Embryonic facial prominence (tissue), 1 donor: ENCODE data around the gene TFEB.
"Not testable (repeated sequence)": the region's sequence is repeated elsewhere in the genome, so short reads cannot be mapped to it uniquely, and the experiment has no call there.

Source experiments
- DNase-seq: peaks from one replicate; pipeline ENCODE4 v3.0.0-alpha.2; 2016; ENCODE audit errors: extremely low spot score

TFEB gene

DNA sequence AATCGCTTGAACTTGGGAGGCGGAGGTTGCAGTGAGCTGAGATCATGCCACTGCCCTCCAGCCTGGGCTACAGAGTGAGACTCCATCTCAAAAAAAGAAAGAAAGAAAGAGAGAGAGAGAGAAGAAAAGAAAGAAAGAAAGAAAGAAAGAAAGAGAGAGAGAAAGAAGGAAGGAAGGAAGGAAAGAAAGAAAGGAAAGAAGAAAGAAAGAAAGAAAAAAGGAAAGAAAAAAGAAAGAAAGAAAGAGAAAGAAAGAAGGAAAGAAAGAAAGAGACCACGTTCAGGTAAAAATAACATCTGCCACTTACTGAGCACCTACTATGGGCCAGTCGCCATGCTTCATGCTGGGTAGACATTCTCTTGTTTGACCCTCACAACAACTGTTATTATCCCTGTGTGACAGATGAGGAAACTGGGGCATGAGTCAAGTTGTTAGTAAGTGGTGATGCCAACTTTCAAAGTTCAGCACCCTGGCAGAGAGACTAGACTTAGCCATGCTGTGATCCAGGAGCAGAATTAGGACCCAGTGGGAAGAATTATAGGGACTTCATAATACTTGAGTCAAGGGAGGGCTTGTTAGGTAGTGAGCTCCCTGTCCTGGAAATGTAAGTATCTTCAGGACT, 30.7 kb upstream of the TFEB start:
- DNase-seq: not testable (repeated sequence)

DNA sequence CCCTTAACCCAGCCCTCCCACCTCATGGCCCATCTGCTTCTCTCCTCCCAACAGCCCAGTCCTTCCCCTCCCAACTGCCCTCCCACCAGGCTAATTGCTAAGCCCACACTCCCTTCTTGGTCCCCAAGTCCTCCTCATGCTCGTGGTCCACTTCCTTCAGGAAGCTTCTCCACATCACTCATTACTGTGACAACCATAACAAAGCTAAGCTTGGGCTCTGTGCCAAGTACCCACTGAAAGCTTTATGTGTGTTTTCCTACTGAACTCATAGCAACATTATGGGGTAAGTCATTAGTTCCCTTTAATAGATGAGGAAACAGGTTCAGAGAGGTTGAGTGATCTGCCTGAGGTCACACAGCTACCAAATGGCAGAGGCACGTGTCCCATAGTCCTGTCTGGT, 28.1 kb upstream of the TFEB start:
- no peak for DNase-seq

DNA sequence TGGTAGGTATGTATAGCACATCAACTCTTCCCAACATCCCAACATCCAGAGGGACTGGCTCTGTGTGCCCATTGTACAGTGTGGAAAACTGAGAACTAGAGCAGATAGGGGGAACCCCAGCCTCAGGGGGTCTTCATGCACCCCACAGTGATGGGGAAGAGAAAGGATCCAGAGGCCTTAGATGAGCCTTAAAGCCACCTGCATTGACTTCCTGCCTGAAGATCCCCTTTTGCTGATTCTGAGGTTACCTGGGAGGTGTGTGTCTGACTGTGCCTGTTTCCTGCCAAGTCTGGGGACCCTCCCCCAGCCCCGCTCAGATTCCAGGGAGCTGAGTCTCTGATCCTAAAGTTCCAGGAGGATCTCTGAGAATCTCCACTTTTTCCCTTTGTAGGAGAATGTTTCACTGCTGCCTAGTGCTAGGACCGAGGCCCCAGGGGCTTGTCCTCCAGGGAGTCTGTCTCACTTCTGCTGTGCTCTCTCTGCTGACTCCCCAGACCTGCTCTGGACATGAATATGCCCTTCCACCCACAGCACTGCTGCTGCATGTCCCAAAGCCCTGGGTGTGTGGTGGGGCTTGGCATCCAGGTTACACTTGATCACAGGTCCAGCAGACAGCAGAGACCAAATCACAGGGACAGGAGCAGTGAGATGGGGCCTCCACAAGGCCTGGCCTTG, 24.6 kb upstream of the TFEB start:
- DNase-seq: no peak

DNA sequence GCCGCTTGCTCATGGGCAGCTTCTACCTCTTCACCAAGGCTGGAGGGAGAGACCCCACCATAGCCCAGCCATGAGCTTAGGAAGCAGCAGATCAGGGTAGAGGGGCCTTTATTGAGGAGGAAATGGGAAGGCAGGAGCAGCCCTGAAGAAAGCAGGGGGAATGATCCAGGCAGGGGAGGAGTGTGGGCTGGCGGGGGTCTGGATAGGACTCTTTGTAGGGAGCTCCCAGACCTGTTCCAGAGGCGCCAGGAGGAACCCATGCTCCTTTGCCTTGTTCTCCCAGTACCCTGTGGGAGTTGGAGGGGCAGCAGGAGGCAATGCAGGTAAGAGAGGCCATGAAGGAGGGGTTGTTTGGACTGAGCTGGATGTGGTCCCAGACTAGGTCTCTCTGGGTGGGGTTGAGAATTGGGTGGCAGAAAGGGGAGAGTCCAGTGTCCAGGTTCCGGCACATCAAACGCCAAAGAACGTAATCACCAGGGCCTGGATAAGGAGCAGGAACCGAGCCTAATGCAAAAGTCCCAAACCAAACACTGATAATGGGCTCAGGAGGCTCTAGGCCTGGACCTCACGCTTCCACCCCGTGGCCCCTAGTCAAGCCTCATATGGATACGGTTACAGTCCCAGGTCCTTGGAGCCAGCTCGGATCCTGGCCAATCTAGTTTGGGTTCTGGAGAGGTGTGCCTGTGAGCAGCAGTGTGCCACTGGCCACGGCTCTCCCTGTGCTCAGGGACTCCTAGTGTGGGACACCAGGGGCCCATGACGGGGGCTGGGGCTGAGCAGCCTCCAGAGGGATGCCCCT, 23.9 kb upstream of the TFEB start:
- no peak for DNase-seq

DNA sequence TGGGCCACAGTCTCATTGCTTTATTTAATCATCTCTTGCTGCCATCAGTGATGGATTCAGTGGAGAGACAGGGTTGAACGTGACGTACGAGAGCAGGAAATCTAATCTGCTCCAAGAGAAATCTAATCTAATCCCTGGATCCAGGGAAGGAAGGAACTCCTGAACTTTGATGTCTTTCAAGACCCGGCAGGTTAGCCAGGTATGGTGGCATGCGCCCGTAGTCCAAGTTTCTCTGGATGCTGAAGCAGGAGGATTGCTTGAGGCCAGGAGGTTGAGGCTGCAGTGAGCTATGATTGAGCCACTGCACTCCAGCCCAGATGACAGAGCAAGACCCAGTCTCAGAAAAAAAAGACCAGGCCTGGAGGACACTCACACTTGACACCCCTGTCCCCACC, 23.2 kb upstream of the TFEB start:
- no peak for DNase-seq

DNA sequence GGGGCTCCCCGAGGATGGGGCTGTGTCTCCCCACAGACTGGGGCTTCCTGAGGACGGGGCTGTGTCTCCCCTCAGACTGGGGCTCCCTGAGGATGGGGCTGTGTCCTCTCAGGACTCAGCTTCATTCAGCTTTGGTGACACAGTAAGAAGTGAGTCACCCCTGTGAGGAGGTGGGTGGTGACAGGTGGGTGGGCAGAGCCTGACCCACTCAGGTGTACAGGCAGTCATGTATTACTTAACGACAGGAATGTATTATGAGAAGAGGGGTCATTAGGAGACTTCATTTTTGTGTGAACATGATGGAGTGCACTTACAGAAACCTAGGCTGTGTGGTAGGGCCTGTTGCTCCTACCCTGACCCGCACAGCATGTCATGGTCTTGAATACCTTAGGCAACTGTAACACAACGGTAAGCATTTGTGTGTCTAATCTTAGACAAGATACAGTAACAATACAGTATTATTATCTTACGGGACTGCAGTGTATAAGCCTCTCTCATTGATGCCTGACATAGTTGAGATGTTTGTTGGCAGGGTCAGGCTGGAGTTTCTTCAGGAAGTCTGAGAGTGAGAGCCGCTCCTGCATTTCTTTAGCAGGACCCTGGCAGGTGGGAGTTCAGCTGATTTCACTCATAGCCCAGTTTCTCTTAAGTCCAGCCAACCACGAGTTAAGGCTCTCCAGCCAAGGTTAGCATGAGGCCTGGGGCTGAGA, 22.7 kb upstream of the TFEB start:
- no peak for DNase-seq

DNA sequence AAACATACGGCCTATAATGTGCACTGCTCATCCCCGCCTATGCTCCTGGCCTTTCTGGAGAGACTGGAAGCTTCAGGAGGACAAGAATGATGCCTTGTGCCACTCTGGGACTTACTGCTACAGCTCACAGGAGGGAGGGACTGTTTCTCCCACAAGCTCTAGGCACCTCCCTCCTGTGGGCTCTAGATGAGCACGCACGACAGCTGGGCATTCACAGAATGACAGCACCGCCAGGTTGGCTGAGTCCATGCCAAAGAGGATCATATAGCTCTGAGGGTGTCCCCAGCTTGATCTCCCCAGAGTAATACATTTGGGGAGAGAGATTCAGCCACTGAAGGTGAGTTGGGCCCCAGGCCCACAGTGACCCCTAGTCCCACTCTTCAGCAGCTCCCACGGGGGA, 21.9 kb upstream of the TFEB start:
- DNase-seq: no peak

DNA sequence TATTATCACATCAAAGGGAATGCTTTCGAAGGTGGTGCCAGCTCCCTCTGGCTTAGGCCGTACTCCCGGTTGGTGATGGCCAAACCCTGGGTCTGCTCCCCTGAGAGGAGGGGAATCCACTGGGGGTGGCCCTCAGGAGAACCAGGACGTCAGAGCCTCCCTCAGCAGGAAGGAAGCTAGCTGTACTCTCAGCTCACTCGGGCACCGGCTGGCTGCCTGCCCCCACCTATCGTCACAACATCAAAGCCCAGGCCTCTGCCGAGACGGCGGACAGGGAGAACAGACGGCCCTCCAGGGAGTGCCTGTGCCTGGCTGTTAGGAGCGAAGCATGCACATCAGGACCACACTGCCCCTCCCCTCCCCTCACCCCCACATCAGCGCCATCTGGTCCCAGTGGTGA, 20.9 kb upstream of the TFEB start:
- DNase-seq: no peak

DNA sequence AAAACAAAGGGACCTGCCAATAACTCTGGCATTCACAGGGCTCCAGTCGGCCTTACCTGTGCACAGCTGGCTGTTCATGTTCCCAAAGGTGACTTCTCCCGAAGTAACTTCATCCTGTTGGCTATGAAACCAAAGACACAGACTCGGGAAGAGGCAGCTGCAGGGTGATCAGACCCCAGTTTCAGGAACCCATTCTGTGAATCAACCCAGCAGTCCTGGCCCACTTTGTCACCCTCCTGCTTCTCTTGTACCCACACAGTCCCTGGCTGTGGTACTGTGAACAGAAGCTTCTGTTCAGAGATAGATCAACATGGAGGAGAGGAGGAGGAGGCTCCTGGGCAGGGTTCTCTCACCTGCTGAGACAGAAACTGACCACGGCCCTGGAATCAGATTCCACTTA, 20.5 kb upstream of the TFEB start:
- DNase-seq: no peak

DNA sequence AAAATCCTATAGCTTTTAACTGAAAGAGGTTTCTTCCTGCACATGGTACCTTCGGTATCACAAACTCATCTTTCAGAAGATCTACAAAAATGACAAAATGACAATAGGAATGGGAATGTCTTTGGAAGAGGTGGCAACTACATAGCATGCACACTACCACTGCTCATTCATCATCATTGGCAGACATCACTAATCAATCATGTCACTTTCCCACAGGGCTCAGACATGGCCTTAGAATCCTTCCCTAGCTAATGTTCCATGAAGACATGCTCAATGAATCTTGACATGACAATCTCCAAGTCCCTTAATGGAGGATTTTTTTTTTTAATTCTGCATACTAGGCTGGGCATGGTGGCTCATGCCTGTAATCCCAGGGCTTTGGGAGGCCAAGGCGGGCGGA, 15.0 kb upstream of the TFEB start:
- DNase-seq: no peak

DNA sequence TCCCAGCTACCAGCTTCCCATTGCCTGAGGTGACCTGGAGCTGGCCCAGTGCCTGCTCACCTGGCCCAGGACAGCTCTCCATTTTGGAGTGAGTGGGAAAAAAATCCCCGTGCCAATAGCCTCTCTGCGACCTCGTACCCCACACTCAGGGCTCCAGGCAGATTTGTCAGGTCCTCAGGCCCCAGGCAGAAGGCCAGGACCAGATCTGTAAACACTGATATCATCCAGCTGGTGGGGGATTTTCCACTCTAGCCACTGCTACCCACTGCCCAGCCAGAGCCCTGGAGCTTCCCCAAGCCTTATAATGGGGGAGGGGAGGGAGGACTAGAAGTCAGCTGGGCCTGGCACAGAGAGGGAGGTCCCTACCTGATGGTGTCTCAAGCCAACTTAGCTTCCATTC, 13.1 kb upstream of the TFEB start:
- DNase-seq: no peak

DNA sequence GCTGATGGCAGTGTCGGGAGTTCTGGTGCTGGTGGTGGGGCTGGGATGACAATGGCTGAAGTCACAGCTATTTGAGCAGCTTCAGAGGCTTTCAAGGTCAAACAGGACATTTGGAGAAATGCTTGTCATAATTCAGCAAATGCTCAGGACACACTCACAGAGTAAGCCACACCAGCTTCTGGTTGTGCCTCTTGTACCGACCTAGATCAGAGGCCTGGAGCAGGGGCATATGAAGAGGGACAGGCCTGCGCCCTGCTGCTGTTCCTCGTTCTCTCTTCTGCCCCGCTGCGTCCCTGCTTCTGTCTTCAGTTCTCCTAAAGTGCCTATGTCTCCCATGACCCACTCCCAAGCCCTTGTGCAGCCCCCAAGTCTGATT, 12.7 kb upstream of the TFEB start:
- no peak for DNase-seq

DNA sequence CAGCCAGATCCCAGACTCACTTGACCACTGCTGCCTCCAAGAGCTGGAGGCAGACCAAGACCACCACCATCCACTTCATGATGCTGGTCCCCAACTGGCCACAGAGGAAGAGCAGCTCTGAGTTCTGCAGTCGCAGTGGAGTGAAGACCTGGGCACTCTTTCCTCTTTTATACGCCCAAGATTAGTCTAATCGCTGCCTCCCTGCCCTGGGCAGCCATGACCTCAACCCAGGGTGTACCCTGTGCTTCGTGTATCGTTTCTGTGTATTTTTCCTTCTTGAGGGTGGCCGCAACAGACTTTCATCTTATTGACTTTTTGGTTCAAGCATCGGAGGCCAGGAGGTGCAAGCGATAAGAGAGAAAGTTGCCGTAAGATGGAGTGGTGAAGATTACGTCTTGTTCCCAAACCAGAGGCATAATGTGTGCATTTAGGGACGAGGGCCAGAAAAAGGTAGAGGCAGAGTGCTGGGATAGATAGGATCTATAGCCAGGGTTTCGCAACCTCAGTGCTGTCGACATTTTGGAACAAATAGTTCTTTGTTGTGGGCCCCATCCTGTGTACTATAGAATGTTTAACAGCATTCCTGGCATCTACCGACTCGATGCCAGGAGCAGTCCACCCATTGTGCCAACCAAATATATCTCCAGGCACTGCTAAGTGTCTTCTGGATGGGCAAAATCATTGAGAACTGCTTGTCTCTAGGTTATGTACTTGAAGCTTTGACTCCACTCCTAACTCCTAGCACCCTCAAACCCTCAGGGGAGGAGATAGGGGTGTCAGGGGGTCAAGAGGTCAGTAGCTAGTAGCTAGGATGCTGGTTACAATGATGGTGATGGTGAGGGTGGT, 12.1 kb upstream of the TFEB start, which contains the start of gene PGC:
Gene PGC, minus strand, starts transcription at position 142 of the 846 bp plus-strand sequence. Its CDS starts 63 bp downstream, at position 79.
- DNase-seq: no peak

DNA sequence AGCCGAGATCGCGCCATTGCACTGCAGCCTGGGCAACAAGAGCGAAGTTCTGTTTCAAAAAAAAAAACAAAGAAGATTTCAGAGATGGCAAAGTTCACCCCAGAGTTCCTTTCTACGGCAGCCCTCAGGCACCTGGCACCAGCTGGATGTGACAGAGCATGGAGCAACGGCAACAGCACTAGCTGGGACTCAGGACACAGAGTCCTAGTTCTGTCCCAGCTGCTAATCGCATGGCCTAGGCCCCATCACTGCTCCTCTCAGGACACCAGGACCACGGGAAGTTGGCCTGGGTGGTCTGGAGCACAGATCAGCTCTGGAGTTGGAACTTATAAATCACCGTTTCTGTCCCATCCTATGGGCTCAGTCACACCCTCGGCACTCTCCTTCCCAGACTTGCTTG, 10.7 kb upstream of the TFEB start:
- no peak for DNase-seq

DNA sequence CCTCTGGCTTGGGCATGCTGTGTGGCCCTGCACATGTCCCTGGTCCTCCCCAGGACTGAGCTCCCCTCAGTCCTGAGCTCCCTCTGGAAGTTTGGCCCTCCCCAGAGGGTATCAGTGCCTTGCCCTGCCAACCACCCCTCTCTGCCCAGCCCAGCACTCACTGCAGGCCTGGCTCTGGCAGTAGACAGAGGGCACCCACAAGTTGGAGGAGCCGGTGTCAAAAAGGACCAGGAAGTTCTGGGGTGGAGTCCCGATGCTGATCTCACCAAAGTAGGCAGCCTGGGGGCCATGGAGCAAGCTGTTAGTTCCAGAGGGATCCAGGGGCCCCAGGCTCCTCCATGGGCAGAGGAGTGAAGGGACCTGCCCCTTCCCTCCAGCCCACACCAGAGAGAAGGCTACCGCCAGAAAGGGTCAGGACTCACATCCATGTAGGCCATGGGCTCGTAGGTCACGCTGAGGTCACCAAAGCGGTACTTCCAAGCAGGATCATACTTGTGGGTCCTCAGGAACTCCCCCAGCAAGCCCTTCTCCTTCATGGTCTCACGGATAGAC, 8.9 kb upstream of the TFEB start:
- no peak for DNase-seq

DNA sequence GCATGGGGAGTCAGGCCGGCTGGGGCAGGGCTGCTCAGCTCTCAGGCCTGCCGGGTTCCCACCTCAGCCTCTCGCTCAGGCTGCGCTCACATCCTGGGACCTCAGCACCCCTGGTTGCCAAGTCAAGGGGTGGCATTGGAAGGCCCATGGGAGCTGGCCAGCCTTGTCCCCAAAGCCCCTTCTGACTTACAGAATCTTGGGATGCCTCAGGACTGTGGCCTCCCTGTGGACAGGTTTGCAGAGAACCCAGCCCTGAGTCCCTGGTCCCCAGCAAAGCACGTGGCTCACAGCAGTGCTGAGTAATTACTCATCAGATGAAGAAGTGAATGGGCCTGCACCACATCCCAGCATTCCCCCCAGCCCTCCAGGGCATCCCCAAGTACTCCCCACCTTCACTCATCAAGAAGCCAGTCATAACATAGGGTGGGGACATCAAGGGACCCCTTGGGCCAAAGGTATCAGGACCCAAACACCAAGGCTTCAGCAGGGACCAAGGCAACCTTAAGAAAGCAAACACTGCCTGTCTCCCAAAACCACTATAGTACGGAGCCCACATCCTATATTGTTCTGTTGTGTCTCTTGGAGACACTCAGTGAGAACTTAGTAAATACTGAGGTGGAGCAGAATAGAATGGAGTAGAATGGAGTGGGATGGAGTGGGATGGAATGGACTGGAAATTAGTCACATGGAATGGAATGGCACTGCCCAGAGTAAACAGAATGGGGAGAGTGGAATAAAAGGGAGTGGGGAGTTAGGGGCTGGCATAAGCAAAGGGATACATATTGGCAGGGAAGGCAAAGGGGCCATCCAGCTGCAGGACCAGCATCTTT, 8.2 kb upstream of the TFEB start:
- no peak for DNase-seq

DNA sequence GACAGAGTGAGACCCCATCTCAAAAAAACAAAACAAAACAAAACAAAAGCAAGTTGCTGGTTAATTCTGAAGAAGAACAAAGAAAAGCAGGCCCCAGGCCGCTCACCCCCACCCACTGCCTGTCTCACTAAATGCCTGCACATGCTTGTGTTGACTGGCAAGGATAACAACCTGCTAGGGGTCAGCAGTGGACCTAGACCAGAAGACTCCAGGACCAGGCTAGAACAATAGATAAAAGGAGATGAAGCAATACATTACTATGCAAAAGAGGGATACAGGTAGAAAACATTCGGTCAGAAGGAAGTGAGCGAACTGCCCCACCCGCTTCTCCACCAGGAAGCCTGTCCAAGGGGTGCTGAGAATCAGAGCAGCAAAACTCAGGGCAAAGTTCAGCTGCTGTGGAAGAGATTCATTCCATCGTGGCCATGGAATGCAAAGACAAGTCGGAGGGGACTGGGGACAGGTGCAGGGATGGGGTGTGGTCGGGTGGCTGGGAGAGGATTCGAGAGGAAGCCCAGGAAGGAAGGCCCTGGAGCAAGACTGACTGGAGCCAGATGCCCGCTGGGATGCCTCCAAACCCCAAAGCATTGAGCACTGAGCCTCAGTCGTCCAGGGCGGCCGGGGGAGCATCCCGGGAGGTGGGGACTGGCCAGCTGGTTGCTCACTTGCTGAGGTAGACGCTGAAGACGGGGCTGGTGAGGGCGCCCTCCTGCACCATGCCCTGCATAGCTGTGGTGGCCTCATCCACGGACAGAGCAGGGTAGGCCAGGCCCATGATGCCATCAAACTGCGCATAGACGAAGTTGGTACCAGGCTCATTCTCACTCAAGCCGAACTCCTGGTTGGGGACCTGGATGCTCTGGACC, 6.5 kb upstream of the TFEB start:
- DNase-seq: no peak

DNA sequence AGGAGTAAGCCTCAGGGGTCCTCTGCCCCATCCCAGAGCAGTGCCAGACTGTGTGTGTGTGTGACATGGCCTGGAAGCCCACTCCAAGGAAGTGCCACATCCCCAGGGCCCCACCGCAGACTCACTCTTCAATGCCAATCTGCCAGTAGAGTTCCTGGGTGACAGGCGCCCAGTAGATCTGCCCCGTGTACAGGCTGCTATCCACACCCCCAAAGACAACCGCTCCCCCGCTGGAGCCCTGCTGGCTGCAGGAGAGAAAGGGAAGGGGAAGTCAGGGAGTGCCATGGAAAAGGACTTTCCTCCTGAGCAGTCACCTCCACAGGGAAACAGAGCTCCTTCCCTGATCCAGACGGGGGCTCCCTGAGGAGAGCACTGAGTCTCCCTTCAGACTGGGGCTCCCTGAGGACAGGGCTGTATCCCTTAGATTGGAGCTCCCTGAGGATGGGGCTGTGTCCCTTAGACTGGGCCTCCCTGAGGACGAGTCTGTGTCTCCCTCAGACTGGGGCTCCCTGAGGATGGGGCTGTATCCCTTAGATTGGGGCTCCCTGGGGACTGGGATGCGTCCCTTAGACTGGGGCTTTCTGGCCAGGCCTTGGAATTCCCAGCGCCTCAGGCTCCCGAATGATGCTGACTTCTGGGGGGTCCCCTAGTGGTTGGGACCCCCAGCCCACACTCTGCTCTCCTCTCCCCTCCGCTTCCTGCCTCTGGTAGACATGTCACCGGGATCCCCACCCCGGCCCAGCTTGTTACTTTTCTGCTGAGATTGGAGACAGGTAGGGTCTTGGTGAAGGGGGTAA, 5.2 kb upstream of the TFEB start:
- no peak for DNase-seq
